HG03432 (cell line): ENCODE measurements around the gene DOCK2.
"Not testable (repeated sequence)": the region's sequence is repeated elsewhere in the genome, so short reads cannot be mapped to it uniquely, and the experiment has no call there.

ENCODE experiments used
- ATAC-seq: cut with Tn5 transposase; IDR thresholded peaks from one replicate; pipeline ENCODE4 v1.9.1; 2021; ENCODE audit warnings: mild to moderate bottlenecking, moderate library complexity; ENCODE audit not compliant: unreplicated experiment

DOCK2 gene

DNA sequence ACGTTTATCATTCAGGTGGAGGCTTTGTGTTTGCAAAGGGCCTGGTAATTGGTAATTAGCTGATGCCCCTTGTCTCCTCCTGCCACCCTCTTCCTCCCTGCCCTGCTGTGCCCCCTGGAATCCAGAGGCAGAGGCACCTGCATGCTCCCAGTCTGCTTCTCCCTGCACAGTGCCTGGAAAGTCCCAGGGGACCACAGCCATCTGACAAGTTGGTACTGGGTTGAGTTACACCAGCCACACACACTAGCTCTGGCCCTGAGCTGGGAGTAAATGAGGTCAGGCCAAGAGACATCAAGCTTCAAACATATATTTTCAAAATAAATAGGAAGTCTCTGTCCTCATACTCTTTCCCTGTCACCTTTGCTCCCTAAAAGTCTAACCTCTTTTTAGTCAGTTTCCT, 286.9 kb downstream of the DOCK2 start:
- ATAC-seq: peak; percentile 82

DNA sequence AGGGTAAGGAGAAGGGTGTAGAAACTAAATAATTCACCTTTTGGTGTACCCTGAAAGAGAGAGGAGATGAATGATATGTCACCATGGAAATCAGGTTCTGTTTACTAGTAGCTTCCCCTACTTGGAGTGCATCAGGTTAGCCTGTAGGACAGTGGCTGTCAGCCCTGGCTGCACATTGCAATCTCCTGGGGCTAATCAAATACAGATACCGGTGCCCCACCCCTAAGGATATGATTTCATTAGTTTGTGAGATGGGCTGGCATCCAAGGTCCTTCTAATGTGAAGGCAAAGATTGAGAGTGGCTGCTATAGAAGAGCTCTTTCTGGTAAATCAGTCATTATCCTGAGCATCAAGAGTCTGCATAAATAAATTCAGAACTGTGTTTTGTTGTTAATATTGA, 296.1 kb downstream of the DOCK2 start:
- ATAC-seq: no peak

DNA sequence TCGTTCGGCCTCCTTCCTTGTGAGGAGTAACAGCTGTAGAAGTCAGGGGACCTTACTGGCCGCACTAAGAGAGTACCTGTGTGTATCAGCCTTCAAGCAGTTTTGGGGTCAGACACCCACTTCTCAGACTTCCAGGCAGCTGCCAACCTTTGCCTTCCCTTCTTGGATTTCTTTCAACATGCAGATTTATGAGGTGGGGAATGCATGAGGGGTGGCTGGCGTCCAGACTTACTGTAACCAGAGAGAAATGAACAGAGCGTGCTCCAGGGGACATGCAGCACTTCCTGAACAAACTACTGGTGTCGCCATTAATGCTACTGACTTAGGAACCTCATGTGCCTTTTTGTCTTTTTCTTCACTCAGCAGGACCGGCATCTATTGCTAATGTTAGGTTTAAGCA, 296.5 kb downstream of the DOCK2 start:
- no peak for ATAC-seq

DNA sequence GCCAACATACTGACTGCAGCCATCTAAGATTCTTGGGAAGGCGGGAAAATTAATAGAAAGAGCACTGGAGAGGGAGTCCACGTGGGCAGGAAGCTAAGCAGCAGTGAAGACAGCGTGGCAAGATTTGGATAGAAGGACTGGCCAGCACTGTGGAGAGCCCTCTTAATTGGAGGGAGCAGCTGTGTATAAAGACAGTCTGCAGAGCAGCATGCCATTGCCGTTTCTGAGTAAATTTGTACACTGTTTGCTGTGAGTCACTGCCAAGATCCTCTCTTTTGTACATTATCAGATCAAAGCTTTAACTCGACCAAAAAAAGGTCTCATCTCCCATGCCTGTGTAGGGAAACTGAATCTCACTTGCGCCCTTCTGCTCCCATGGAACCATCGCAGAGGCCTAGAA, 297.9 kb downstream of the DOCK2 start:
- no peak for ATAC-seq

DNA sequence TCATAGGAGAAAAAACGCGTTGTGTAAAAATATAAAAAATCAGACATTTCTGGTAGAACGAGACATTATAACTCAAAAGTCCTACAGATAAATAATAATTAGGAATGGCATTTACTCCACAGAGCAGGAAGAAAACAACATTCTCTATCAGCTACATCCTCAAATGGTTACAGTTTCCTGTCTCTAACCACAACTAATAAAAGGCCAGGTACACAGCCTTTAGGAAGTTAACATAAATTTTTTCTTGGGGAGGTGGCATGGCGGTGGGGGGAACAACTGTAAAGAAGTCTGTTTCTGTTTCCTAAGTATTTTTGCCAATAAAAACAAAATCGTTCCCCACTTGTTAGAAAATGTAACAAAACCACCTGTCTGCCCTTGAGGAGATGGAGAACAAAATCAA, 298.7 kb downstream of the DOCK2 start:
- ATAC-seq: no peak

DNA sequence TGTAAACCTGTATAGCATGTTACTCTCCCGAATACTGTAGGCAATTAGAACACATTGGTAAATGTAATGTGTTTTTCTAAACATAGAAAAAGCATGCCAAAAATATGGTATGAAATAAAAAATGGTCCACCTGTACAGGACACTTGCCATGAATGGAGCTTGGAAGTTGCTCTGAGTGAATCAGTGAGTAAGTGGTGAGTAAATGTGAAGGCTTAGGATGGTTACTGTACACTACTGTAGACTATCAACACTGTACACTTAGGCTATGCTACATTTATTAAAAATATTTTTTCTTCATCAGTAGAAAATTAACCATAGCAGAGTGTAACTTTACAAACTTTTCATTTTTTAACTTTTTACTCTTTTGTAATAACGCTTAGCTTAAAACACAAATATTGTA, 301.4 kb downstream of the DOCK2 start:
- ATAC-seq: no peak

DNA sequence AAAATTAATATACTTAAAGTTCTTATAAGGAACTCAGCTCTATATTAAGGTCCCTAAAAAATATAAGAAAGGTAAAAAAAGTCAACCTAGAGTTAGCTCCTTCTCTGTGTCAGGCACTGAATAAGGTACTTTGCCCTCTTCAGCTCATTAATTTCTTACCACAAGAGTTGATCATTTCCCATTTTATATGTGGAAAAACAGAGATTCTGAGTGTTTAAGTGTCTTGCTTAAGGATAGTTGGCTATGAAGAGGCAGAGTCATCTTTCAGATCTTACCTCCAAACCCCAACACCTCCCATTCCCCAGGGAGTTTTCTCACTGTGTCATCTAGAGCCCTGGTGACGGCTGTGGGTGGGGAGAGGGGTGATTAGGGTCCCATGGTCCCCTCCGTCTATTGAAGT, 302.7 kb downstream of the DOCK2 start:
- ATAC-seq: no peak

DNA sequence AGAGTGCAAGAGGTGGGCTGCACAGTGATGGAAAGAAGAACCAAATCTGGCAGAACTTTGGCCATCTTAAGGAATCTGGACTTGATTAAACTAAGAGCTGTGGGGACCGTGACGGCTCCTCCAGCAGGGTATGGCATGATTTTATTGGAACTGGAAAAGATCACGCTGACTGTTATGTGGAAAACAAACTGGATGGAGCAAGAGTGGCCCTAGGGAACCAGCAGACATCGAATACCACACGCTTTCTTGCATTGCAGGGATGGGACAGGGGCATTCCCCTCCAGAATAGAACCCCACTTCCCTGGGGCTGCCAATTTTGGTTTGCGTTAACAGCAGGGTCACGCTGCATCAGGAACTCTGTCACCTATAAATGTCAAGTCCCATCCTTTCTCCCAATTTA, 304.5 kb downstream of the DOCK2 start:
- ATAC-seq: no peak

DNA sequence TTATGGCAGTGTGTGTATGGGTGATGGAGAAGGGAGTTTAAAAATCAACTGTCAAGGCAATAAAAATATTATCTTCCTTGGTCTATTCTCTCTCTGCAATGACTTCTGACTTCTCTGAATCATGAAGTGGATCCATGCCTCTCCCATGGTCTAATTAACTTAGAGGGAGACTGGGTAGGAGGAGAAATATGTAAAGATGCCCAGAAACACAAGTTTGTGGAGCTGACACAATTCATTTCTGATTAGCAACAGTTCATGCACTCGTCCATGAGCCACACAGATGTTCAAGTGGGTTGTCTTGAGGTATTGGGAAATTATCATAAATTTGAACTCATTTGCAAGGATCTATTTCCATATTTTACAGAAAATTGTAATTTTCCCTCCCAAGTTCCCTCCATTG, 305.1 kb downstream of the DOCK2 start:
- no peak for ATAC-seq

DNA sequence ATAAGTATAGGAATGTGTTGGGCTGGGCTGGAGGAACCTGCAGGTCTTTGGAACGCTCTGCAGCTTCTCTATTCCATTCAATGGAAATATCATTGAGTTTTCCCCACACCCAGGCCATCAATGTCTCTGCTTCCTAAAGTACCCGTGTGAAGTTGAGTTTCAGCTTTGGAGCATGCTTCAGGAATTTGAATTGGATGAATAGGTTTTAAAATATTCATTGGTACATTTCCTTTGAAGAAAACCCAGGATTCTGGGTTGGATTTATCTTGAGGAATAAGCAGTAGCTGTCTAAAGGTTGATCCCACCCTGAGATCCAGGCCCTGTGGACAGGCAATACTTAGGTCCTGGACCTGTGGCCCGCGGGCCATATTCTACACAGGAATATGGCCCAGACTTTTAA, 306.0 kb downstream of the DOCK2 start:
- ATAC-seq: no peak

DNA sequence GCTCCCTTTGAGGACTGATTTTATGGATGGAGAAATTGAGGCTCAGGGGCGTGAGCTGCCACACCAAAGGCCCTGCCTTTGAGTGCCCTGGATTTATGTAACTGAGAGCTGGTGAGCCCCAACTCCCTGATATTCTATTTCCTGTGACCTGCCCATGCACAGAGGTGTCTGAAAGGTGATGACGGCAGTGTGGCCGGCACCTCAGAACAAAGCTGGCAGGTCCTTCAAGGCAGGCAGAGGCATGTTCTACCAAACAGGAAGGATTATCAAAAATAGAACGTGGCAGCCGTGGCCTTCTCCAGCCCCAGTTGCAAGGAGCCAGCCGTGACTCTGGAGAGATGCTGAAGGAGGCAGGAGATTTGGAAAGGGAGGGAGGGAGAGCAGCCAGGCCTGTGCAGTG, 307.0 kb downstream of the DOCK2 start:
- no peak for ATAC-seq

DNA sequence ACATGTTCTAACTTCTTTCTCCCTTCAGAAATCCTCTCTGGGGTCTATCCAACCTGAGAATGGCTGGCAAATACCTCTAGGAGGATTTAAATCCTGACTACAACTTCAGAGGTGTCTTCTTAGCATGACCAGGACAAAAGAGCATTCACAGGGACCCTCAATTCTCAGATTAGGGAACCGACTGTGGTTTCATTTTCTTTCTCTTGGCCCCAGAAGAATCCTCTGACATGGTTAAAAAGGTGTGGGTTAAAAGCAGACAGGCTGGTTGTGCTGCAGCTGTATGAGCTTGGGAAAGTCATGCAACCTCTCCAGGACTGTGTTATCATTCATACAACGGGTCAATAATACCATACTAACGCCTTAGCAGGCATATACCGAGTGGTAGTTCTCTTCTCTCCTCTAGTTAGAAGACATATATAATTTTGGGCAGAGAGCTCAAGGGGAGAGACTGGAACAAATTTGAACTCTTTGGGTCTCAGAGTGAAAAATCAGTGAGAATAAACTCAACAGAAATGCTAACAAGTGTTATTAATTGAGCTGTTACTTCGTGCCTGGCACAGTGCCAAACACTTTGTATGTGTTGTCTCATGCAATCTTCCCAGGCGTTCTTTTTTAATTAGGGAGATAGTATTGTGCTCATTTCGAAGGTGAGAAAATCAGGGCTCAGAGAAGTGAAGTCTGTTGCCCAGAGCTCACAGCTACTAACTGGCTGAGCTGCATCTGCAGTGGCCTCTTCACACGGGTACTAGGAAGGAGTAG, 308.0 kb downstream of the DOCK2 start:
- ATAC-seq: no peak

DNA sequence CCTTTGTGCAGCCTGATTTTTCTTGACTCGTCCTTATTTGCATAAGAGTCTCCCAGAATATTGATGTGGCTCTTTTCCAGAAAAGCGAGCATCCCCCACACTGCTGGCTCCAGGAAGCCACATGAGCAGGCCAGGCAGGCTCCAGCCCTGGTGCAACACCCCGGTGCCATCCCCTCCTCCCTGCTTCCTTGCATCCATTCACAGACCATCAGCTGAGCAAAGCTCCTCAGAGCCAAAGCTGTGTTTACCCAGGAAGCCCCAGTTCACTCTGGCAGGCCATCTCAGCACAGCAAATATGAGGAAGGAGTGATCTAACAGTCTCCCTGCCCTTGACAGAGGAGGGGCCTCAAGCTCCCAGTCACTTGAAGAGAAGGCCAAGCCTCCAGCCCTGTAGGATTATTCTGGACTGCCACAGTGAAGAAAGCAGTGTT, 308.8 kb downstream of the DOCK2 start:
- no peak for ATAC-seq

DNA sequence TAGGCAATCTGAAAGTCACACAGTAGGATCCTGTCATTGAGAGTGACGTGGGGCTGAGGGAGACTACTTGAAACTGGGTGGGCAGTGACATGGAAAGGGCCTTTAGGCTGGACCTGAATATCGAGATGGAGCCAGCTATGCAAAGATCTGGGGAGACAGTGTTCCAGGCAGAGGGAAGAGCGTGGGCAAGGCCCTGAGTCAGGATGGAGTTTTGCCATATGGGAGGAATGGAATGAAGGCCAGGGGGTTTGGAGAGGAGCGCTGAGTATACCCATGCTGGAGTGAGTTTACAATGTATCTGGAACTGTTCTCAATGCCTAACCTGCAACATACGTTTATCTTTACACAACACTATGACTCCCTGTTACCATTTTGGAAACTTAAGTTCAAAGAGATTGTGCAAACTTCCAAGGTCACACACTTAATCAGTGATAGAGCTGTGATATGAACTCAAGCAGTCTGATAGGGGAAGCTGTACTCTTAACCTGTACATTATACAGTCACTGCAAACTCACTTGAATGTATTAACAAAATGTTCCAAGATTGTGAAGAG, 309.7 kb downstream of the DOCK2 start:
- no peak for ATAC-seq

DNA sequence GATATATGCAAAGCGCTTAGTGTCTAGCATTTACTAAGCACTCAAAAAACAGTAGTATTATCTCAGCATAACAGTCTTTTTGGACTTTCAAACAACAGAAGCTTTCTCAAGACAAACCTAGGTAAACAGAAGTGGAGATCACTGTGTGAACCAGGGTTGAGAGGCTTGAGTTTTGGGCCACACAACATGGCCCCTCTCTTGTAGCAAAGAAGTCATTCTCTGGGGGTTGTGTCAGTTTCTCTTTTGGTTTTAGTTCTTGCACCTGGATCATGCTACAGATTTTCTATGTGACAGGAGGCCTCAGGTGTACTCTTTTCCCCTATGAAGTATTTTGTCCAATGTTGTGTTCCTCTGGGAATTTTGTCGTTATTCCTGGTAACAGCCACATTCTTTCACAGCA, 313.3 kb downstream of the DOCK2 start:
- ATAC-seq: no peak

DNA sequence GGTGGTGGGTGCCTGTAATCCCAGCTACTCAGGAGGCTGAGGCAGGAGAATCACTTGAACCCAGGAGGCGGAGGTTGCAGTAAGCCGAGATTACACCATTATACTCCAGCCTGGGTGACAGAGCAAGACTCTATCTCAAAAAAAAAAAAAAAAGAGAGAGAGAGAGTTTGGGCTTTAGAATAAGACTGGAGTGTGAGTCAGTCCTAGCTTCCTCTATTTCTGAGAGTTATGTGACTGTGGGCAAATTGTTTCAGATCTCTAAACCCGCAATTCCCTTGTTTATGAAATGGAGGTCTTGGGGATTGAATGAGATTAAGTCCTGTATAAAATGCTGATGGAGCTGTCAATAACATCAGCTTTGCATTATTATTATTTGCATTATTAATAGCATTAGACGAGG, 316.1 kb downstream of the DOCK2 start:
- ATAC-seq: not testable (repeated sequence)

DNA sequence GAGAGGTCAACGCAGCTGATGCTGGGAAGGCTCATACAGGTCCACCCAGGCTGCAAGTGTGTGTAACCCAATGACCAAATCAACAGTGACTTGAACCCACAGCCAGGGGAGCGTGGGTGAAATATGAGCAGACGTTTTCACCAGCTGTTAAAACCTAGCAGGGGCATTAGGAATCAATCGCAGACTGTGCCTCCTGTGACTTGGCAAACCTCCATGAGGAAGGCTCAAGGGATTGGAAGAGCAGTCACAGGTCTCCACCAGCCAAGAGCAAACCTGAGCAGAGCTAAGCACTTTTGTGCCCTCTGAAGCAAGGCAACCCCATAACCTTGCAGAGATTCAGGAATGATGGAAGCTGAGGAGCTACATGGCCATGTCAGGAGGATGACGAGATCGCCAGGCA, 317.7 kb downstream of the DOCK2 start:
- ATAC-seq: no peak

DNA sequence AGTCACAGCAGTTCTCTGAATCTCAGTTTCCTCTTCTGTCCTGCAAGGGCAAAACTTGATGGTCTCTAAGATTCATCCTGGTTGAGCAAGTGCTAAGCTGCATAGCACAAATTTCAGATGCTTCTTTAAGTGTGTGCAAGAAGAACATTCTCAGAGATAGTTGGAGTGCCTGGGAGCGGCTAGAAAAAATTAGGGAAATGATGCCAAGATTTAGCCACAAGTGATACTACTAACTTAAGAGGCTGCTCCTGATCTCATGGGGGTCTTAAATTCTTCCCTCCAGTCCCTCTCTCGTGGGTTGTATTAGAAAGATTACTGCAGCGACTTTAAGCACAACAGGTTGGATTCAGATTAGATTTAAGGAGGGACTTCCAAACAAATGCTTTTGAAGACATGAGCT, 319.1 kb downstream of the DOCK2 start:
- ATAC-seq: no peak

DNA sequence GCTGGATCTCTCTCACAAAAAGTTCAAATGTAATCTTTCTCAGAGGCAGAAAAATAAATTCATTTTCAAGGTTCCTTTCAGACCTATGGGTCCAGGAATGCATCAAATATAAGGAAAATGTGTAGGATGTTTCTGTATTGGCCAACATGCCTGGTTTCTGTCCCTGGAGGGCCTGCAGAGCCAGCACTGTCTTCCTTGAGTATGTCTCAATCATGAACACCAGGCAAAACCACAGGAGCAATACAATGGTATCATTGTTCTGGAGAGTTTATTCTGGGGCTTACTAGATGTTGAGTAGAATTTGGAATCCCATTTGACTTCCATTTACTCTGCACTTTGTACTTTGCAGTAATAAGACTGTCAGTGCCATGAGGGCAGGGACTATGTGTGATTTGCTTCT, 319.7 kb downstream of the DOCK2 start:
- ATAC-seq: no peak

DNA sequence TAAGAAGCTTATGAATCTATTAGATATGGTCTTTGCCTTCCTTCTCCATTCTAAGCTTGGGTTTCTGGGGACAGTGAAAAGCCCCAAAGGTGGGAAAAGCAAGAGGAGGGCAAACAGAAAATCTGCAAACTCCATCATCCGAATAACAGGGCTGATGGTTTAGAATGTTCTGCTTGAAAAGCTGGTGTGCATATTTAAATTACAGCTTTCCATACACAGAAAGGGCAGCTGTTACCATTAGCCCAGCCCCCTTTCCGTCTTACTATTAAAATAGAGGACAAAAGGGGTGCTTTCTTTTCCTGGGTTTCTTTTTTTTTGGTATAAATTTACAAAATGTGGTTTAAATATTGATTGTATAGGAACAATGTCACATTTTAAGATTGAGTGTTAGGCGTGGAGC, 321.2 kb downstream of the DOCK2 start:
- no peak for ATAC-seq

DNA sequence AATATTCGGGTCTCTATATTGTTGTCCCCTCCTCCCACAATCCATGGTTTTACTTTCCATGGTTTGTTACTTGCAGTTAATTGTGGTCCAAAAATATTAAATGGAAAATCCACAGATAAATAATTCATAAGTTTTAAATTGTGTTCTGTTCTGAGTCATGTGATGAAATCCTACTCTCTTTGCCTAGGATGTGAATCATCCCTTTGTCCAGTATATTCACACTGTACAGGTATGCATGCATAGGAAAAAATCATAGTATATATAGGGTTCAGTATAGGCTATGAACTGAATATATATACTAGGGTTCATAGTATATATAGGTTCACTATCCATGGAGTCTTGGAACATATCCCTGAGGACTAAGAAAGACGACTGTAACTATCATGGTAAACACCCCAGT, 323.6 kb downstream of the DOCK2 start:
- no peak for ATAC-seq

DNA sequence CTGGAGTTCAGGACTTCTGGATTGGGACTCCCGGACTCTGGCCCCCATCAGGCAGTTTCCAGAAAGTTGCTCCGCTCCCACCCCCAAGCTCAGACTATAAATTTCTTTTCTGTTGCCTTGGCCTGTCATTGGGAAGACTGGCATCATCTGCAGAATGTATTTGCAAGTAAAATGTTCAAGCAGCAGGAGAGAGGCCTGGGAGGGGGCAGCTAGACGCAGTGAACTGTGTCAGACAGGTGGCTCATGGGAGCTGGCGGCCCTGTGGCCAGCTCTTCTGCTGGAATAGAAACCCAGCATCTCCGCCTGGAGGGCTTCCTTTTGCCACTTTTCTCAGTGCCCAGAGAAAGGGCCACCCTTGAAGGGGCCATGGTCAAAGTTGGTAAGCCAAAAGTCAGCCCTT, 327.2 kb downstream of the DOCK2 start:
- no peak for ATAC-seq

DNA sequence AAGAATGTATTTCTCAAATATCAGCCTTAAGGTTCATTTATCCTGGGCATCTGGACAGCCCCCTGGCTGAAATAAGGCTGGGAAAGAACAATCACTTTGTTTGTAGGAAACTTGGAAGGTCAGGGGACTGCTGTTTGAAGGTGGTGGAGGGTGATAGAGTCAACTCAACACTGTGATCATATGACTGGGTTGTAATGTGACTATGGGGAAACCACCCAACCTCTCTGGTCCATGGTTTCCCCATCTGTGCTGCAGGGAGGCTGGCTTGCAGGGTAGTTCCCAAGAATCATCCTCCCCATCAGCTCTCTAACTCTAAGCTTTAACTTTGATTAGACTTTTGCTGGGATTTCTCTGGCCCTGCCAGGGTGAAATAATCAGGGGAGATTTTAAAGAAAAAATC, 333.3 kb downstream of the DOCK2 start:
- peak; percentile 82 for ATAC-seq
